GM12891 (cell line): Measurements from ENCODE around the gene SNAI3.

ENCODE experiments used
- PAX5 ChIP-seq: IDR thresholded peaks from 2 replicates; pipeline ENCODE4 v1.6.1; 2011; ENCODE audit warnings: low read length, moderate library complexity, mild to moderate bottlenecking; ENCODE audit not compliant: insufficient read depth, severe bottlenecking
- POLR2A ChIP-seq: IDR thresholded peaks from 2 replicates; pipeline ENCODE4 v1.6.1; 2011; ENCODE audit warnings: low read depth, low read length, control low read depth
- POLR2AphosphoS5 ChIP-seq: IDR thresholded peaks from 2 replicates; pipeline ENCODE4 v1.6.1; 2011; ENCODE audit warnings: low read depth, low read length, control low read depth
- POU2F2 ChIP-seq: IDR thresholded peaks from 2 replicates; pipeline ENCODE4 v1.6.1; 2011; ENCODE audit warnings: low read depth, mild to moderate bottlenecking, control low read depth, low read length, moderate library complexity
- TAF1 ChIP-seq: IDR thresholded peaks from 2 replicates; pipeline ENCODE4 v1.6.1; 2011; ENCODE audit warnings: low read depth, low read length, control low read depth

DNA sequence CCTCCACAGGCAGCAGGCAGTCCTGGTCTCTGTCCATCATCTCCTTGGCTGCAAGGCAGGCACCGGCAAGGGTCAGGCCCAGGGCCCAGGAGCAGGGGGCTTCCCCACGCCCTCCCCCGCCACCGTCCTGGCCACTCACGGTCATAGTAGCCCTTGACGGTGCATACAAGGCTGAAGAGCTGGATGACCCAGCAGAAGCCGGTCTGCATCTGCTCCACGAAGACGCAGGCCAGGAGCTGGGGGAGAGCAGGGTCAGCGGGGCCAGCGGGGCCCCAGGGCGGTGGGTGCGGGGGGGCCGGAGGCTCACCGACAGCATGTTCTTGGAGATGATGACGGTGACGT is 40.1 kb upstream of the SNAI3 start:
- no peak for TF ChIP-seq POU2F2
- no peak for TF ChIP-seq POLR2AphosphoS5
- TF ChIP-seq POLR2A, result no peak
- no peak for TF ChIP-seq PAX5
- TF ChIP-seq TAF1, result no peak
